SK-MEL-5 (cell line): ENCODE results near the gene BRINP2. TPM values are rescaled to one million over a fixed set of nuclear protein-coding genes. Genes with fewer than 3 reads are reported as not detected.
"Not testable (repeated sequence)": the region's sequence is repeated elsewhere in the genome, so short reads cannot be mapped to it uniquely, and the experiment has no call there.

Source experiments
- DNase-seq: peaks from one replicate; pipeline ENCODE4 v3.0.0-alpha.2; 2016; ENCODE audit warnings: low read depth, low spot score
- in situ Hi-C: cut with HindIII; loops from 2 replicates; pipeline ENCODE4 v1.10.0; 2016; ENCODE audit warnings: low sequenced_read_pairs, high pct_unique_total_duplicates, low pct_unique_long_range_greater_than_20kb
- total RNA-seq: library from RNA; depleted of rRNA; stranded (reverse); fragments of >200 nt; shearing (Covaris generic); gene quantifications from 2 replicates; pipeline ENCODE4 v1.2.3, GENCODE V29; 2014

BRINP2 gene
- total RNA-seq, 1 experiment from 2014 or later = not detected

- in situ Hi-C loops = no loop called here
- no peak for DNase-seq
Observed at GRCh38 chr1:177286396-177286795, 115.6 kb downstream of the BRINP2 start.

DNA sequence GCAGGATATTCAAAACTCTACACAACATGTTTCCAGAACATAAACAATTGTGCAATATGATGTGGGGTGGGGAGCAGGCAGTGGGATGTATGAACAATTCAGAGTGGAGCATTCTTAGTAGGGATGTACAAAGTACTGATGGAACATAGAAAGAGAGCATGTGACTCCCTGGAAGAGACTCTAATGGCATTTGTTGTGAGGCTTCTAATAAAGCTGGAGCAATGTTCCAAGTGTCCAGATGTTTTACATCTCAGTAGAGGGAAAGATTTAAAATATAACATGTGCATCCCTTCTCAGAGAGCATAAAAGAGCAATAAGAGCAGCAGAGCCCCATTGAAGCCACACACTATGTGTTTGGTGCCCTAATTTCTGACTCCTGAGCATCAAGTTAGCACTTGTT is 116.5 kb downstream of the BRINP2 start:
- in situ Hi-C loops = no loop called here
- DNase-seq = no peak

DNA sequence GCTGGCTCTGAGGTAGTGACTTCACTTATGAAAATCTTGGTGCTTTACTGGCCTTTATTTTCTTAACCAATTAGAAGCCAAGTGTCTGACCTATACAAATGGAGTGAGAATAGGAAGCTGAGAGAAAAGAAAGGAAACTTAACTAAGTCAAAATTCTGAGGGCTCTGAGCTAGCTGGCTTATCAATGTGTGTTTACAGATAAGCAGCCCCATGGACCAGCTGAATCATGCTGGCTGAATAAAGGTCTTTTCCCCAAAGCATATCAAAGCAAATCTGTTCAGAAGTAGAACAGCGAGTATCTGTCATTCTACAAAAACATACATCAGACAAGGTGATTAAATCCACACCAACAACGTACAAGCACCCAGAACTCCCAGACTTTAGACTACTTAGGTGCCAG is 117.2 kb downstream of the BRINP2 start:
- in situ Hi-C loops = no loop called here
- no peak for DNase-seq

DNA sequence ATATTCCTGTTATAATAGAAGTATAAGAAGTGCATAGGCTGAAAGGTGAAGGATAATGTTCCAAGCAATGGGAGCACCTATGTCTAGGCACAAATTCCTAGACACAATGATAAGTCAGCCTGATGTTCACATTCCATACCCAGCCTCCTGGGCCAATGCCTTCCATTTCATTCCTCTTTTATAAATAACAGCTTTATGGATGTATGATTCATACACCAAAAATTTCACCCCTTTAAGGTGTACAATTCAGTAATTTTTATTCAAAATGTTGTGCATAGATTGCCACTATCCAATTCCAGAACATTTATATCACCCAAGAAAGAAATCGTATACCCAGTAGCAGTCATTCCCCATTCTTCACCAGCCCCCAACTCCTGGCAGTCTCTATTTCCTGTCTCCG is 118.8 kb downstream of the BRINP2 start:
- DNase-seq = no peak
- in situ Hi-C loops = no loop called here

DNA sequence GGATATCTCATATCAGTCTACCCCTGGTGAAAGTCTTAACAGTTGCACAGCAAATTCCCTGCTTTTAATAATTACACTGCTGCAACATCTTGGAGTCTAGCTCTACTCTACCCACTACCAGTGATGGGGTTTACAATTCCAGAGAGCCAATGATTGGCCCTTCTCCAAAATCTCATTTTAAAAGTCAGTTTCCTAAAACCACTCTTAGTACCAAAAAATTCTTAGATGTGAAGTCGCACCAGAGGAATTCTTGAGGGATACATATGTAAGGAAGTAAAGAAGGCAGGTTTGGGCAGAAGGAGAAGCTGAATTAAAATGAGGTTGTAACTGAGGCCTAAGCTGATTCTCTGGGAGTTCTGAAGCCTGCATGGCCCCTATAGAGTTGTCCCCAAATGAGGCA is 129.7 kb downstream of the BRINP2 start:
- no peak for DNase-seq
- in situ Hi-C loops = no loop called here

GRCh38 chr1:177301425-177302124 is 130.8 kb downstream of the BRINP2 start:
- in situ Hi-C loops = no loop called here
- no peak for DNase-seq

- DNase-seq = no peak
- in situ Hi-C loops = no loop called here
Observed at GRCh38 chr1:177302357-177303044, 131.7 kb downstream of the BRINP2 start.

GRCh38 chr1:177305040-177306018 is 134.6 kb downstream of the BRINP2 start:
- DNase-seq = no peak
- in situ Hi-C loops = no loop called here

DNA sequence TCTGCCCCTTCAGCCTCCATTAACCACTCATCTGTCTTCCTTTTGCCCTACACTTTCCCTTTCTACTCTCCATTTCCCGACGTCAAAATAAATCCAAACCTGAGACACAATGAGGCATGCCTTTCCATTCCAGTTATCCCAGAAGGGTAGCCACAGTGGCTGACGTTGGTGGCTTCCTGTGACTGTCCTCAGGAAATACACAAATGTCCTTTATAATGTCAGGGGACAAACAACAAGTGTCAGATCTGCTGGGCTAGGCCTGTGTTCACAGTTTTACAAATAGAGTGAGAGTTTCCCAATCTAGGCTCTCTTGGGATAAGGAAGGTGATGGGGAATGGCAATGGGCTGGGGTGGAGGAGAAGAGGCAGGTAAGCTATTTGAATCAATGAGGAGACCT is 135.3 kb downstream of the BRINP2 start:
- no peak for DNase-seq
- in situ Hi-C loops = no loop called here

GRCh38 chr1:177306981-177307380 is 136.2 kb downstream of the BRINP2 start:
- DNase-seq = no peak
- in situ Hi-C loops = no loop called here

- in situ Hi-C loops = no loop called here
- DNase-seq = no peak
Observed at GRCh38 chr1:177307771-177308170, 137.0 kb downstream of the BRINP2 start.

DNA sequence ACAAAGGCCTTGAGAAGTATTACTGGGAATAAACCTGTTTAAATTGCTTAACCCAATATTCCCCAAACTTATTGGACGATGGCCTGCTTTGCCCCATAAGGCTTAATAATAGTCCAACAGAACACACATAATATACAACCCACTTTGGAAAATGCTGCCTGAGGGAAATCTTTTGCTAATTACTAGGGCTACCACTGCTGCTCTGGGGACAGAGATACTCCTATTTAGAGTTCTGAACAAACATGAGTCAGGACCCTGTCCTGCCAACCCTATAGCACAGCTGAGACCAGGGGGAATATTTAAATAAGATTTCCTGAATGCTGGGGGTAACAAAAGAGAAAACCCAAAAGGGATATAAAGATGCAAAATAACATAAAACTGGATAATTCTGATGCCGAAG is 139.1 kb downstream of the BRINP2 start:
- no peak for DNase-seq
- in situ Hi-C loops = no loop called here

DNA sequence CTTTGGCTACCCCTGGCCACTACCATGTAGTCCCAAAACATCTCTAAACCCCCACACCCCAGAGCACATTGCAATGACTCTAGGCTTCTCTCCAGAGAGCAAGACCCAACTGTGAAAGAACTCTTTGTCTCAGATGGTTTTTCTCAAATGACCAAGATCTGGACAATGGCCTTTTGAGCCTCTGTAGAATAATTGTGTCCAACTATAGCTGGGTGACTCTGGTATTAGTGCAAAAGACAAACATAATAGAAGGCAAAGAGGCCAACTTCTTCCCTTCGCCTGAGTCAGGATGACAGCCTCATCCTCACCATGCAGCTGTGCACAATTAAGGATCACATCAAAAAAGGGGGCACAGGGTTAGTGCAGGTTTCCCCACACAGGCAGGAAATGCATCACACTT is 139.6 kb downstream of the BRINP2 start:
- in situ Hi-C loops = no loop called here
- peak; percentile 49 for DNase-seq

DNA sequence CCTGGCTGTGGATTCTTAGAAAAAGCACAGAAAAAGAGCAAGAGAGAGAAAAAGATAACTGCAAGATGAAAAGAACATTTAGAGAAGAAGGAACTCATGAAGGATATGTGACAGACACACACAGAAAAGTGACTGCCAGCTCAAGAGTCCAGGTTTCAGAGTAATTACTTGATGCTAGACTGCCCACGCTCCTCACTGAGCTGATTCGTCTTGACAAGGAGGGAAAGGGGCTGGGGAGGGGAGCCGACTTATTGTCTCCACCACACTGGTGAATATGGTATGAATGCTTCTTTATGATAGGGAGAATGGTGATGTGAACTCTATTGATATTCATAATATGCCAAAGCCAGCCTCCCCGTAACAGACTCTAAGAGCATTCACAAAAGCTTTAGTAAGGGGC is 140.4 kb downstream of the BRINP2 start:
- in situ Hi-C loops = no loop called here

GRCh38 chr1:177311586-177311985 is 140.8 kb downstream of the BRINP2 start:
- in situ Hi-C loops = no loop called here
- no peak for DNase-seq

More for the DNA sequence above, 140.4 kb downstream of the BRINP2 start:
- DNase-seq = no peak

GRCh38 chr1:177315261-177315660 is 144.5 kb downstream of the BRINP2 start:
- in situ Hi-C loops = no loop called here
- no peak for DNase-seq

DNA sequence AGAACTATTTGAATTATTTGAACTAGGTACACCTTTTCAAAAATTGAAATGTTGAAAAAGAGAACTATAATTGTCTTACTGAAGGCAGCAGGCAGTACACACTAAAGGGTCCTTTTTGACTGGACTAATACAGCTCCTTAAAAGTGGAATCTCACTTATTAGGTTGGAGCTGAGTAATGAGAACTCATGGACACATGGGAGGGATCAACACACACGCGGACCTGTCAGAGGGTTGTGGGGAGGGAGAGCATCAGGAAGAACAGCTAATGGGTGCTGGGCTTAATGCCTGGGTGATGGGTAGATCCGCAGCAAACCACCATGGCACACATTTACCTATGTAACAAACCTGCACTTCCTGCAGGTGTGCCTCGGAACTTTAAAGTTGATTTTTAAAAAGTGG is 145.0 kb downstream of the BRINP2 start:
- in situ Hi-C loops = no loop called here

GRCh38 chr1:177321434-177321833 is 150.7 kb downstream of the BRINP2 start:
- DNase-seq, in situ Hi-C loops: not testable (repeated sequence)

More for the DNA sequence above, 145.0 kb downstream of the BRINP2 start:
- no peak for DNase-seq
